Ovary (tissue), 3 donors: Measurements from ENCODE around the gene CDC42.

Experiments used
- POLR2A ChIP-seq: fragments of 450-650 bp; IDR thresholded peaks from one replicate; pipeline ENCODE4 v1.6.1; 2017; ENCODE audit warnings: antibody characterized with exemption, mild to moderate bottlenecking, moderate library complexity
- TF ChIP-seq, protein P1 (sequence below), 3 donors: fragments of 450-650 bp in 2 of 3; fragments of 200-600 bp in 1 of 3; IDR thresholded peaks; one replicate each; pipeline versions ENCODE4 v1.5.1 to v1.8.0; 2016 to 2022; ENCODE audit warnings: antibody characterized with exemption in 3 of 3, mild to moderate bottlenecking in 1 of 3
- donor health status: DM: no; HTN: no; CAD: no.

- TF ChIP-seq, protein P1, sequence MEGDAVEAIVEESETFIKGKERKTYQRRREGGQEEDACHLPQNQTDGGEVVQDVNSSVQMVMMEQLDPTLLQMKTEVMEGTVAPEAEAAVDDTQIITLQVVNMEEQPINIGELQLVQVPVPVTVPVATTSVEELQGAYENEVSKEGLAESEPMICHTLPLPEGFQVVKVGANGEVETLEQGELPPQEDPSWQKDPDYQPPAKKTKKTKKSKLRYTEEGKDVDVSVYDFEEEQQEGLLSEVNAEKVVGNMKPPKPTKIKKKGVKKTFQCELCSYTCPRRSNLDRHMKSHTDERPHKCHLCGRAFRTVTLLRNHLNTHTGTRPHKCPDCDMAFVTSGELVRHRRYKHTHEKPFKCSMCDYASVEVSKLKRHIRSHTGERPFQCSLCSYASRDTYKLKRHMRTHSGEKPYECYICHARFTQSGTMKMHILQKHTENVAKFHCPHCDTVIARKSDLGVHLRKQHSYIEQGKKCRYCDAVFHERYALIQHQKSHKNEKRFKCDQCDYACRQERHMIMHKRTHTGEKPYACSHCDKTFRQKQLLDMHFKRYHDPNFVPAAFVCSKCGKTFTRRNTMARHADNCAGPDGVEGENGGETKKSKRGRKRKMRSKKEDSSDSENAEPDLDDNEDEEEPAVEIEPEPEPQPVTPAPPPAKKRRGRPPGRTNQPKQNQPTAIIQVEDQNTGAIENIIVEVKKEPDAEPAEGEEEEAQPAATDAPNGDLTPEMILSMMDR (IDR thresholded peaks at IDR 0.05): no peak
- TF ChIP-seq POLR2A: no peak
Measured at GRCh38 chr1:22104094-22104493, 51.6 kb downstream of the CDC42 start.
